Activated T-cell treated with anti-CD3 and anti-CD28 coated beads, Interleukin-2, amount 50 U/mL, for 72 hours (primary cell): ENCODE results near the gene TCERG1L. TPM values are rescaled to one million over a fixed set of nuclear protein-coding genes. Genes with fewer than 3 reads are reported as not detected.
A peak's percentile ranks its signal among the peaks of the same experiment; 100 is the strongest.
"Not testable (repeated sequence)": the region's sequence is repeated elsewhere in the genome, so short reads cannot be mapped to it uniquely, and the experiment has no call there.

ENCODE experiments used
- ATAC-seq, 2 donors: fragments of 150-1000 bp; cut with Tn5 transposase; replicated peaks in 1 of 2; 2 replicates each; pipeline ENCODE4 v1.10.0; 2021; ENCODE audit warnings: moderate library complexity in 2 of 2, mild to moderate bottlenecking in 1 of 2
- DNase-seq, 2 donors: peaks; one replicate each; pipeline ENCODE4 v3.0.0; 2021 to 2022; ENCODE audit warnings: mixed read lengths in 1 of 2
- H3K27ac Mint-ChIP-seq: one replicate; pipeline ENCODE4 v1.8.0; 2022; ENCODE audit warnings: mild to moderate bottlenecking, moderate library complexity, mixed read lengths
- H3K27me3 Mint-ChIP-seq: one replicate; pipeline ENCODE4 v1.8.0; 2022; ENCODE audit warnings: low read depth, mixed read lengths
- H3K36me3 Mint-ChIP-seq, 2 donors: one replicate each; pipeline ENCODE4 v1.8.0; 2022; ENCODE audit warnings: mixed read lengths in 2 of 2, mild to moderate bottlenecking in 1 of 2; ENCODE audit not compliant: insufficient read depth in 2 of 2
- H3K4me1 Mint-ChIP-seq: one replicate; pipeline ENCODE4 v1.8.0; 2022; ENCODE audit warnings: low read depth, mixed read lengths
- H3K4me3 Mint-ChIP-seq, 2 donors: one replicate each; pipeline ENCODE4 v1.8.0; 2022; ENCODE audit warnings: mild to moderate bottlenecking in 2 of 2, mixed read lengths in 2 of 2, moderate library complexity in 2 of 2
- H3K9me3 Mint-ChIP-seq, 2 donors: one replicate each; pipeline ENCODE4 v1.8.0; 2022; ENCODE audit warnings: mixed read lengths in 2 of 2
- total RNA-seq, 2 donors: library from RNA; stranded (reverse); gene quantifications; one replicate each; pipeline ENCODE4 v1.2.3, GENCODE V29; 2022

Gene TCERG1L
- total RNA-seq, 2 donors from 2014 or later, result 0.09 TPM; not detected in 1

DNA sequence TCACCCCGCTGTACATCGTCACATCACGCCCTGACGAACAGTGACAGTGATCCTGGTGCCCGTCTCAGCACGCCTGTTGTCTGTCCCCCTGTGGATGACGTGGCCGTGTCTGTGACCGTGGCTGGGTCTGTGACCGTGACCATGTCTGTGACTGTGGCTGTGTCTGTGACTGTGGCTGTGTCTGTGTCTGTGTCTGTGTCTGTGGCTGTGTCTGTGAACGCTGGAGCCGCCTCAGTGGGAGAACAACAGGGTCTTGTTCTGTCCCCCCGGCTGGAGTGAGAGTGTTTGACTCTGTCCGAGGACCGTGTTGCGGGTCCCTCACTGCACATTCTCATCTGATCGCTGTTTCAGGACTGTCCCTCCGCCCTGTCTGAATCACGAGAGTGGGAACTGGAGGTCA is 202.2 kb downstream of the TCERG1L start:
- Mint-ChIP-seq H3K36me3 (peaks cover 0 to 2% of the 10 kb centered on the region in 2 donors), H3K9me3 (peaks cover 0 to 4% of the 10 kb centered on the region in 2 donors), H3K4me1 (no peaks in the 10 kb centered on the region), H3K27me3 (no peaks in the 10 kb centered on the region), H3K27ac (no peak overlapping the region), H3K4me3 (no peak overlapping the region)
- ATAC-seq (no peak), DNase-seq (no peak)

- no peak for ATAC-seq
Observed at GRCh38 chr10:131107970-131108369, 203.6 kb downstream of the TCERG1L start.

DNA sequence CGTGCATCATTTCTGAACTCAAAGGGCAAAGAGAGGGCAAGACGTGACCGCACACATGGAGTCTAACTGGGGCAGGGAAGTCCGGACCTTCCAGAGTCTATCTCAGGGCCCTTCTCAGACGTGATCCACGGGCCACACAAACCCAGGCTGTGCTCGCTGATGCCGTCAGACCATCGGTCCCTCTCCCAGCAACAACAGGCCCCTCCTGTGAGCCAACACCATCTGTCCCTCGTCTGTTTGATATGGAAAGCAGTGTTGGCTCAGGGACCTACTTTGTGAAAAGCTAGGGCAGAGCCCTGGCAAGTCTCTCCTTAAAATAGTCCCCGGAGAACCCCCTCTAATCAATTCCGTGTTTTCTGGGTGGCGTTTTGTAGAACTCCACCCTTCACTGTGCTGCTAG is 208.8 kb downstream of the TCERG1L start:
- DNase-seq (no peak), ATAC-seq (no peak)
- H3K9me3 Mint-ChIP-seq, result peaks cover 0 to 2% of the 10 kb centered on the region in 2 donors
- no peaks in the 10 kb centered on the region for H3K36me3 Mint-ChIP-seq
- H3K4me1 Mint-ChIP-seq, result no peaks in the 10 kb centered on the region
- H3K27me3 Mint-ChIP-seq, result no peaks in the 10 kb centered on the region
- H3K4me3 Mint-ChIP-seq, result no peak overlapping the region
- no peak overlapping the region for H3K27ac Mint-ChIP-seq

More at GRCh38 chr10:131107970-131108369, 203.6 kb downstream of the TCERG1L start:
- H3K4me1 Mint-ChIP-seq, result no peaks in the 10 kb centered on the region
- H3K27me3 Mint-ChIP-seq, result no peaks in the 10 kb centered on the region
- H3K36me3 Mint-ChIP-seq, result peaks cover 0 to 2% of the 10 kb centered on the region in 2 donors
- H3K9me3 Mint-ChIP-seq, result peaks cover 0 to 4% of the 10 kb centered on the region in 2 donors
- no peak overlapping the region for H3K27ac Mint-ChIP-seq
- H3K4me3 Mint-ChIP-seq, result no peak overlapping the region
- DNase-seq, result no peak

- DNase-seq (no peak), ATAC-seq (no peak)
- Mint-ChIP-seq H3K9me3 (no peaks in the 10 kb centered on the region), H3K27me3 (no peaks in the 10 kb centered on the region), H3K4me1 (no peaks in the 10 kb centered on the region), H3K4me3 (no peak overlapping the region), H3K27ac (no peak overlapping the region), H3K36me3 (no peaks in the 10 kb centered on the region)
Observed at GRCh38 chr10:131102147-131102546, 209.4 kb downstream of the TCERG1L start.

GRCh38 chr10:131100418-131101410 is 210.8 kb downstream of the TCERG1L start:
- H3K27me3 Mint-ChIP-seq, H3K4me3 Mint-ChIP-seq, H3K27ac Mint-ChIP-seq, ATAC-seq, H3K4me1 Mint-ChIP-seq, H3K36me3 Mint-ChIP-seq, H3K9me3 Mint-ChIP-seq, DNase-seq: not testable (repeated sequence)

DNA sequence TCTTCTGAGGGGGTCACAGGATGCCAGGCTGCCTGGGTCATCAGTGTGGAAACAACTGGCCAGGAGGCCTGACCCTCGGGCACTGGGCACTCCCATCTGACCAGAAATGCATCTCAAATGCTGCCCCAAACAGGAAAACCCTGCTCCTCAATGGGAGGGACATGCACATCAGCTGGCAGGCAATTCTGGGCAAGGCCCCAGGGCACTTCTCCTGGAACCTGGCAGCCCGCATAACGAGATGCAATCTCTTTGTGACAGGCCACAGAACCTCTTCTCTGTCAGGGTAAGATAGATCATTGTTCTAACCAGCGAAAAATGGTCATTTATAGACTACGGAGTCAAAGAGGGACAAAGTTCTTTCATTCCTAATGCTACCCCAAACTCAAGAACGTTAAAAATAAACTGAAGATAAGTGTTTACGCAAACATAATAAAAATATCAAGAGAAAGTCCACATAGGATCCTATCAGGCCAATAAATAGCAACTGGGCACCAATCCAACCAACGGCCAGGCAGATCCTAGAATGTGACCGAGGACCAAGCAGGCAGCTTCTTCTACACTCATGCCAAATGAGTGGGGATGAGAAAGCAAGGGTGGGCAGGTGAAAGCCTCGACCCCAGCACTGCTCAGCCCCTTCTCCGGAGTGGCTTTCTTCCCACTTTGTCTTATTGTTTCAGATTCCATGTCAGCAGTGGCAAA is 212.3 kb downstream of the TCERG1L start:
- ATAC-seq, result no peak
- H3K27ac Mint-ChIP-seq, result no peak overlapping the region
- no peaks in the 10 kb centered on the region for H3K36me3 Mint-ChIP-seq
- H3K4me1 Mint-ChIP-seq, result no peaks in the 10 kb centered on the region
- no peaks in the 10 kb centered on the region for H3K27me3 Mint-ChIP-seq
- H3K4me3 Mint-ChIP-seq, result no peak overlapping the region
- H3K9me3 Mint-ChIP-seq, result no peaks in the 10 kb centered on the region
- no peak for DNase-seq

DNA sequence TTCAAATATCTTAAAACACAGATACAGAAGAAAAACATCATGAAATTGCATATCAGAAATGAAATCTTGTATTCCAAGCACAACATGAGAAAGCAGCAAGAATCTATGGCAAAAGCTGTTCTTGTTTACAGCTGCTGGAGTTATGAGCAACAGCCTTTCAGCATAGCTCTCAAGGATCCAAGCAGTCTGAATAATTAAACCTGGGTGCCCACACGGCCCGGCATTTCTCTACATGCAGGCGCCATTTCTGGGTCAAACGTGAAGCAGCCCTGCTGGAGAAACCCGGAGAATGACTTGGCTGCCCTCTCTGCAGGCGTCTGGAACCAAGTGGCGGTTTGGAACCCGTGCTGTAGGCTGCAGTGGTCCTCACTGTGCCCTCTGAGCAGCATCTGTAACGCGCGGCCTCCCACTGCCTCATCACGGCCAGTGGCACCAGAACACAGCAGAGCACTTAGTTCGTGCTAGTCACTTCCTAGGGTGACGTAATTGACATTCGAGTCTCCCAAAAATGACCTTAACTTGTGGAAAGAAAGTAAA is 213.0 kb downstream of the TCERG1L start:
- Mint-ChIP-seq H3K4me3 (no peak overlapping the region), H3K4me1 (no peaks in the 10 kb centered on the region), H3K9me3 (no peaks in the 10 kb centered on the region), H3K27me3 (no peaks in the 10 kb centered on the region), H3K36me3 (no peaks in the 10 kb centered on the region), H3K27ac (no peak overlapping the region)
- ATAC-seq (no peak), DNase-seq (no peak)

DNA sequence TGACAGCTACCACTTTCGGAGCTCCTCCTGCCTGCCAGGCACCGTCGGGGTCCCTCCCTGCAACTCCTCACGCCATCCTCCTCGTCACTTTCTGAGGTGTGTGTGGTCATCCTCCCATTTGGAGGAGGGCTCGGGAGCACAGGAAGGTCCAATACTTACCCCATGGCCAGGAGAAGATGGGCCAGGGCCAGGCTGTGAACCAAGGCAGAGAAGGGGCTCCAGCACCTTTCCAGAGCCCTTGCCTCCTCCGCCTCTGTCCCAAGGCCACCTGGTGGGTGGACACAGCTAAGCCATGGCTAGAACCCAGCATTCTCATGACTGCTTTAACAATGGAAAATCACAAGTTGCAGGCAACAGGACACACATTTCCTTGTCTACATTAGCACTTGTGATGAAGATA is 215.5 kb downstream of the TCERG1L start:
- H3K9me3 Mint-ChIP-seq, result no peaks in the 10 kb centered on the region
- no peaks in the 10 kb centered on the region for H3K36me3 Mint-ChIP-seq
- ATAC-seq, result no peak
- no peak overlapping the region for H3K27ac Mint-ChIP-seq
- no peaks in the 10 kb centered on the region for H3K27me3 Mint-ChIP-seq
- no peaks in the 10 kb centered on the region for H3K4me1 Mint-ChIP-seq
- no peak for DNase-seq
- H3K4me3 Mint-ChIP-seq, result no peak overlapping the region

DNA sequence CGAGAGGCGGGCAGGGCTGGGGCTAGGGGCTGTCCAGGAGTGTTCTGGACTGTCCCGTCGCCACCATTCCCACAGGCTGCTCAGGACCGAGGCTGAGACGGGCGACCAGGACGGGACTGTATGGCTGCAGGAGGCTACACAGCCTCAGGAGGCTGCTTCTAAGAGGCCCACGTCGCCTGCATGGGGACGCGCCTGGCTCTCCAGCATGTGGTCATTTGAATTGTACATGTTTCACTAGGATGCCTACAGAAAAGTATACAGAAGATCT is 216.3 kb downstream of the TCERG1L start:
- Mint-ChIP-seq H3K4me1 (no peaks in the 10 kb centered on the region), H3K9me3 (no peaks in the 10 kb centered on the region), H3K4me3 (no peak overlapping the region), H3K36me3 (no peaks in the 10 kb centered on the region), H3K27me3 (no peaks in the 10 kb centered on the region), H3K27ac (no peak overlapping the region)
- ATAC-seq (no peak), DNase-seq (no peak)

DNA sequence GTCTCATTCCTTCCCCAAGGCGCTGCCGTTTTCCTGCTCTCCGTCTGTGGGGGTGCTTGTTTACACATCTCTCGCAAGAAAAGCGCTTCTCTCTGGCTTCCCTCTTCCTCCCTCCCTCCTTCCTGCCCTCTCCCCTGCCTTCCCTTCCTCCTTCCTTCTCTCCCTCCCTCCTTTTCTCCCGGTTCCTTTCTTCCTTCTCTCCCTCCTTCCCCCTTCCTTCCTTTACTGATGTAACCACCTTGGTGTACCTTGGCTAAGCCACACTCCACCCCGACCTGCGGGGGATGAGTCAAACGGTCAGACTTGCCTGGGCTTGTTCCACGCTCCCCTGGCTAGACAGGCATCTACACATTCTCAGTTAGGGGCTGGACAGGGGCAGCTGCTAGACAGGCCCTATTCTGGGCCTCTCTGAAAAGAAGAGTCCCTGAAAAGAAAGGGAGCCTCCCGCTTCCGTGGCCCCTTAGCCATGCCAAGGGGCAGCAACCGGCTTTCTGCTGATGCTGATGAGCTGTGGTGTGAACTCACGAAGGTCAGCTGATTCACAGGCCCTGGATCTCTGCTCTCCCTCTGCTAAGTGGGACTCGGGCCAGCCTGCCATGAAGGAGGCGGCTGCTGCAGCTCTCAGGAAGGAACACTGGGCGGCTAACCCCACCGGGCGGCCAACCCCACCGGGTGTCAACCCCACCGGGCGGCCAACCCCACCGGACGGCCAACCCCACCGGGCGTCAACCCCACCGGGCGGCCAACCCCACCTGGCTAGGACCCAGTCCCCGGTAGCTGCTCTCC is 216.8 kb downstream of the TCERG1L start:
- Mint-ChIP-seq H3K4me1 (no peaks in the 10 kb centered on the region), H3K36me3 (no peaks in the 10 kb centered on the region), H3K9me3 (no peaks in the 10 kb centered on the region), H3K27me3 (no peaks in the 10 kb centered on the region), H3K4me3 (no peak overlapping the region), H3K27ac (peak overlapping the region; percentile 35)
- ATAC-seq (peak; percentile 39 to 54), DNase-seq (no peak)

DNA sequence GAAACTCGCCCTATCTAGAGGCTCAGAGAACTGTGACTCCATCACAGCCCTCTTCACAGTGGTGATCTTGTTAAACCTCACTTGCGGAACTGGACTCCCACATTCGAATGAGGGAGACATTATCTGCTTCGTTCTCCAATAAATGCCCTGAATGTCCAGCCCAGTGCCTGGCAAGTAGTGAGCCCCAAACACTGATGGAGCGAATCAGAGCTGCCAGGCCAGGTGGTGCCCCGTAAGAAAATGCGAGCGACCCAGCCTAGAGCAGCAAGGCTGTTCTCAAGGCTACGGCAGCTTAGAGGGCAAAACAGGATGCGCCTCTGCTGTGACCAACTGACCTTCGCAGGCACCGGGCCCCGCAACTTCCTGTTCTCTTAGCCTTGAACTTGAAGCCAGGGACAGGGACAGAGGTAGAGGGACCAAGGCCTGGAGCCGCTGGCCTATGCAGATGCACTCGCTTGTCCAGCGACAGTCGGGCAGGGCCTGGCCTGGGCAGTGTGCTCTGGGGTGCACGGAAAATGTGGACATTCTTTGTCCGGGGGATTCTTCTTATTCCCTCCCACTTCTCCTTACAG is 217.6 kb downstream of the TCERG1L start:
- ATAC-seq, result no peak

DNA sequence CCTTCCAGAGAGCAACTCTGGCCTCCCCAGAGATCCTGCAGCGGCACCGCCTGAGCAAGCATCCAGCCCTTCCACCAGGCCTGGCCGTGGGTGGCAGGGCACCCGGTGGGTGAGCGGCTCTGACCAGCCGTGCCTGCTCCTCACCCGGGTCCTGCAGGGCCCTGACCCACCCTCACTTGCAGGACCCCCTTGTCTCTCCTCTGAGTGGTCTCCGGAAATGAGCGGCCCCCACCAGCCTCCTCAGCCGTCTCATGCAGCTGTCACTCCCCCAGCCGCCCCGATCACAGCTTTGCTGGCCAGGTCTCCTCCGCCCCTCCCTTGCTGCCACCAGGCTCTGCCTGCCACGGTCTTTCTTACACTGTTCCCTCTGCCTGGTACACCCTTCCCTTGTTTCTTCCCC is 218.2 kb downstream of the TCERG1L start:
- no peak overlapping the region for H3K4me3 Mint-ChIP-seq
- H3K9me3 Mint-ChIP-seq, result no peaks in the 10 kb centered on the region
- no peak for DNase-seq
- no peaks in the 10 kb centered on the region for H3K4me1 Mint-ChIP-seq
- ATAC-seq, result no peak
- no peaks in the 10 kb centered on the region for H3K27me3 Mint-ChIP-seq
- no peak overlapping the region for H3K27ac Mint-ChIP-seq
- H3K36me3 Mint-ChIP-seq, result no peaks in the 10 kb centered on the region

More for the DNA sequence above, 217.6 kb downstream of the TCERG1L start:
- no peaks in the 10 kb centered on the region for H3K4me1 Mint-ChIP-seq
- no peaks in the 10 kb centered on the region for H3K27me3 Mint-ChIP-seq
- no peak overlapping the region for H3K27ac Mint-ChIP-seq
- no peaks in the 10 kb centered on the region for H3K36me3 Mint-ChIP-seq
- H3K4me3 Mint-ChIP-seq, result no peak overlapping the region
- DNase-seq, result no peak
- H3K9me3 Mint-ChIP-seq, result no peaks in the 10 kb centered on the region
